GM21529 (cell line): ENCODE results near the gene CST3.
"Not testable (repeated sequence)": the region's sequence is repeated elsewhere in the genome, so short reads cannot be mapped to it uniquely, and the experiment has no call there.

Experiments used
- ATAC-seq: cut with Tn5 transposase; IDR thresholded peaks from one replicate; pipeline ENCODE4 v1.9.1; 2021; ENCODE audit not compliant: unreplicated experiment

CST3 gene, protein sequence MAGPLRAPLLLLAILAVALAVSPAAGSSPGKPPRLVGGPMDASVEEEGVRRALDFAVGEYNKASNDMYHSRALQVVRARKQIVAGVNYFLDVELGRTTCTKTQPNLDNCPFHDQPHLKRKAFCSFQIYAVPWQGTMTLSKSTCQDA

GRCh38 chr20:23637282-23638221 is at the start of gene CST3:
Gene CST3, minus strand, starts transcription at chr20:23637955. Its CDS starts 93 bp downstream, at chr20:23637862.
- ATAC-seq = peak; percentile 56

GRCh38 chr20:23686046-23686750 is 48.4 kb upstream of the CST3 start:
- ATAC-seq = no peak

DNA sequence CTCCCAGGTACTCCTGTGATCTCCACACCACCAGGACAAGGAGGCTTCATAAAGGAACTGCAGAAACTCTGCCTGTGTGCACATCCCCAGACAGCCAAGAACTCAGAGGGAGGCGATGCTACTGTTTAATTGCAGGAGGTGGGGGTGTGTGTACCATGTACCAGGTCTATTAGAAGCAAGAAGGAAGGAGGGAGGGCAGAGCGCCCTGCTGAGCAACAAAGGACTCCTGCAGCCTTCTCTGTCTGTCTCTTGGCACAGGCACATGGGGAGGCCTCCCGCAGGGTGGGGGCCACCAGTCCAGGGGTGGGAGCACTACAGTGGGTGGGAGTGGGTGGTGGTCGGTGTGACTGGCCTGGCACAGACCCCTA is 47.8 kb upstream of the CST3 start:
- ATAC-seq = not testable (repeated sequence)

DNA sequence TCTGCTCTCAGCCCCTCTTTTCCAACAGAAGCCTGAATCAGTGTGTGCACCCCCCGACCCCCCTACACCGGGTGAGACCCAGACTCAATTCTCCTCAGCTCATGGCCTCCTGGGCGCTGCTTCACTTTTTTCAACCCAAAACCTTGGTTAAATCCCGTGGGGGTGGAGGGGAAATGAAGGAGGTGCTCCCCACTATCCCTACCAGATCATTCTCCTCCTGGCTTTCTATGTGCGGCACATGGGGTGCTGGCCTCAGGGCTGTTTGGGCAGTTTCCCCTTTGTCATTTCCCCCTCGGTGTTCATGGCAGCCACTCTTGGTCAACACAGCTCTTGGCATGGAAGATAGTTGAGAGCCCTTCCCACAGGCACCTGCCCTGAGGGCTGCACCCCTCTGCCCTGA is 46.5 kb upstream of the CST3 start:
- ATAC-seq = no peak

DNA sequence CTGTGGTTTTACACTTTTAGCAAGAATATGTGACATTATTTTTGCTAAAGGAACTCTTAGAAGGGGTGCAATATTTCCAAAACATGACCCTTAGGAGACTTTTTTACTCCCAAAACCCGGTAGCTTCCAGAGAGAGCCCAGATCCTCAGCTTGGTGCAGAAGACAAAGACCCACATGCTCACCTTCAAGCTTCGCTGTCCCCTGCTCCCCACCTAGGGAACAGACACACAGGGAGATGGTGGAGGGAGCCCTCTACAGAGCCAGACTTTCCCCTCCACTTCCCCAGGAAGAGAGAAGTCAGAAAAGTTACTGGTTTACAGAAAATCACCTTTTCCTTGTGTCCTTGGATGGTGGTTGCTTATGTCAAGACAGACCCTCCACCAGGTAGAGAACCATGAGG is 46.1 kb upstream of the CST3 start:
- ATAC-seq = no peak

DNA sequence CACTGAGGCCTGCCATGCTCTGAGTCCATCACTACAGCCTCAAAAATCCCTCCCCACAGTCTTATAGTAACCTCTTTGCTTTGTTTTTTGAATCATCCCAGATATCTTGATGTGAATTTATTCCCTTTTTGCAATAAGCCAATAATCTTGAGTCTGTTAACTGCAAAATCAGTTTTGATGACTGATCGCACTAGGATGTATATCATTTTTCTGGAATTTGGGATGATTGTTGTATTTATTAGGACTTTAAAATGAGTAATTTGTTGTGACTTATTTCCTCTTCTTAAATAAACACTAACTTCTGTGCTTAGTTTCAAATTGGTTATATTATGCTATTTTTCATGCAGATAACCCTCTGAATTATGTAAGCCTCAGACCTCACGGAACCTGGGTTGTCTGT is 45.5 kb upstream of the CST3 start:
- ATAC-seq = no peak

DNA sequence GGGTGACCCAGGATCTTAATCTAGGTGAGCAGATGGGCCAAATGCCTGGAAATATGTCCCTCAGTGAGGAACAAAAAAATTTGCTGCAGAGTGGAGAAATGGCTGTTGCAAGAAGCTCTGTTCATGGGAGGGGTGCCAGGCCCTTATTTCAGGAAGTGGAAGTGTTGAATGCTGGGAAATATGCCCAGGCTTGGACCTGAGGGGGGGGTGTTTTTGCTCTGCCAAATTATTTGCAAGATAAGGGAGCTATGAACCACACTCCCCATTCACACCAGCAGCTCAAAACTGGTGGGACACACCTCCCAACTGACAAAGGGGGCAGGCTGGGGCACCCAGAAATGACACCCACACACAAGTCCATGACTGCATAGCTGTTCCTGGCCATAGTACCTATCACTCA is 42.4 kb upstream of the CST3 start:
- no peak for ATAC-seq

DNA sequence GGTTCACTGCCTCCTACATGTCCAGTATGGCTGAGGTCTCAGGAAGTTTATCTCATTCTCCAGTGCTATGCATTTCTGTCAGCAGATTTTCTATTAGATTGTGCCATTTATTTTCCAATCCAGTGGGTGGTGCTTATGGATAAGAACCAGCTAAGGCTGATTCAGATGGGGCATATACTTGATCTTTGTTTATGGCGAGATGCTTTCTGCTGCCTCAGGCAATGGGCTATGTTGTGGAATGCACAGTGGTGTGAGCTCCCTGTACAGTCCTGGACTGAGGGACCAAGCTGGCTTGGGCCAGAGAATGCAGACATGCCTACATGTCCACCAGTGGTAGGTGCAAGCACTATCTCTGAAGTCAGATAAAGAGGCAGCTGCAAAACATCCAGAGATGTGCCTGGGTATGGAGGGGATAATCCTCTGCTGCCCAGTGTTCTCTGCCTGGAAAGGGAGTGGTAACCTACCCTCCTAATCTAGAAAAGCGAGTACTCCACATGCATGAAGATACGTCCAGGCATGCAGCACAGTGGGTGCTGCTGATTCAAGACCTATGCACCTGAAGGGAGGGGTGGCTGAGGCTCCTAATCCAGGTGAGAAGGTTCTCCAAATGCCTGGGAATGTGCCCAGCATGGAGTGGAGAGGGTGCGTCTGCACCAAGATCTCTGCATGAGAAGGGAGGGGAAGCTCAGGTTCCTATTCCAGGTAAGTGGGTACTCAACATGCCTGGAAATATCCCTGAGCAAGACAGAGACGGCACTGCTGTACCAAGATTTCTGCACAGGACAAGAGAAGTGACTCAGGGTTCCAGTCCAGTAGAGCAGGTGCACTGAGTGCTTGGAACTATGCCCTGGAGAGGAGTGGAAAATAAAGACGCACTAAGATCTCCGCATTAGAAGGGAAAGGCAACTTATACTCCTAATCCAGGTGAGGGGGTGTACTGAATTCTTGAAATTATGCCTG is 41.7 kb upstream of the CST3 start:
- no peak for ATAC-seq

- ATAC-seq = no peak
Observed at GRCh38 chr20:23673209-23673608, 35.5 kb upstream of the CST3 start.

GRCh38 chr20:23672158-23672557 is 34.4 kb upstream of the CST3 start:
- no peak for ATAC-seq

GRCh38 chr20:23671479-23671878 is 33.7 kb upstream of the CST3 start:
- ATAC-seq = no peak

GRCh38 chr20:23670361-23670760 is 32.6 kb upstream of the CST3 start:
- no peak for ATAC-seq

DNA sequence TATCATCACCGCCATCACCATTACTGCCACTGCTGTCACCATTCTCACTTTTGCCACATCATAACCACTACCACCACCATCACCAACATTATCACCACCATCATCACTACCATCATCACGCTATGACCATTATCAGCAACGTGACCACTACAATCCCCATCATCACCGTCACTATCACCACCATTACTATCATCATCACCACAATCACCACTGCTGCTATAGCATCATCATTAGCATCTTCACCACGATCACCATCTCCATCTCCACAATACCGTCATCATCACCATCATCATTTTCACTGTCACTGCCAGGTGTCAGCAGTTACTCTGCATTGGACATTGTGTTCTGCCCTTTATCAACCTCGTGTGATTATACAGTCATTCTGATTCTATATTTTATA is 32.1 kb upstream of the CST3 start:
- no peak for ATAC-seq

DNA sequence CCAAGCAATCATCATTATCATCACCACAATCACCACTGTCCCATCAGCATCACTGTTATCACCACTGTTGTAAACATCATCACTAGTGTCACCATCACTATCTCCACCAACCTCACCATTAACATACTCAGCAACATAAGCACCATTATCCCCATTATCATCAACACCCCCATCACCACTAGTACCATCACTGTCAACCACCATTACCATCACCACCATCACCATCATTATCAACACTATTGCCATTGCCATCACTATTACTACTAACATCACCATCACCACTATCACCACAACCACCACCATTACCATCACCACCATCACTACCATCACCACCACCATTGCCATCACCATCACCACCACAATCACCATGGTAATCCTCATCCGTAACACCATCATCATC is 31.6 kb upstream of the CST3 start:
- ATAC-seq = no peak

- ATAC-seq = peak; percentile 69
Observed at GRCh38 chr20:23668477-23668951, 30.8 kb upstream of the CST3 start.

- ATAC-seq = no peak
Observed at GRCh38 chr20:23667666-23668065, 29.9 kb upstream of the CST3 start.

GRCh38 chr20:23666698-23667097 is 28.9 kb upstream of the CST3 start:
- no peak for ATAC-seq

DNA sequence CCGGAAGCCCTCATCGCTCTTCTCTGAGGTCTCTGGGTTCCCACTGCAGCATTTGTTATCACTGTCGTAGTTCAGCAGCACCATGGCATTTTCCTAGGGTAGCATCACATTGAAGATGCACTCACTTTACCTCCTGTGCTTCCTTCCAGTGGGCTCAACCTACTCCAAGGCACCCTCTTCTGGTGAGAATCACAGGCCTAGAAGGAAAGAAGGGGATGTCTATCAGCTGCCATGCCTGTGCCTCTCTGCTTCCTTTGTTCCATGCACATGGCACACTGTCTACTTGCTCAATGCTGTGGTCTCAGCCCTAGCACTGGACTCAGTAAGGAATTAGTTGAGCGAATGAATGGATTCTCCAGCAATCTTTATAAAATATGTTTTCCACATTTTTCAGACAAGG is 28.4 kb upstream of the CST3 start:
- no peak for ATAC-seq

DNA sequence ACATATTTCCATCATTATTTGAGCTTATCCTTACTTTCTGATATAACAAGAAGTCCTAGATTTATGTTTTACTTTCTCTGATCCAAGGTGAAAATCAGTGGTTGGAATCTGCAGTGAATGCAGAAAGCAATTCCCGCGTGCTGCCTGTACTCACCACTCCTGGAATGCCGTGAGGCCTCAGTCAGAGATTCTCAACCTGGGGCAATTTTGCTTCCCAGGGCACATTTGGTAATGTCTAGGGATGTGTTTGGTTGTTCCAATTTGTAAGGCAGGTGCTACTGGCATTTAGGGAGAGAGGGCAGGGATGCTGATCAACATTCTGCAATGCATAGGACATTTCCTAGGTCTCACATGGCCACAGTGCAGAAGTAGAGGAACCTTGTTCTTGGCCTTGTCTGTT is 27.2 kb upstream of the CST3 start:
- ATAC-seq = no peak

DNA sequence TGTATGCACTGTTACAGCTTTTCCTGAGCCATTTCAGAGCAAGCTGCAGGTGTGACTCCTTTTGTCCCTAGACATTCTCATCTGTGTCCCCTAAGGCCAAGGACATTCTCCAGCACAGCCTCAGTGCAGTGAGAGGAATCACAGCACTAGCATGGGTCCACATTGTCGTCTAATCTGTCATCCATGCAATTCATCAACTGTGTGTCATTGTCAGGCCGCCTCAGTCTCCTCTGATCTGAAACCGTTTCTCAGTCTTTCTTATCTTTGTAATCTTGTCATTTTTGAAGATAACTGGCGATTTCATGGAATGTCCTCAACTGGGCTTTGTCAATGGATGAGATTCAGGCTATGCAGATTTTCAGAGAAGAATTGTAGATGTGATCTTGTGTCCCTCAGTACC is 26.3 kb upstream of the CST3 start:
- ATAC-seq = not testable (repeated sequence)

DNA sequence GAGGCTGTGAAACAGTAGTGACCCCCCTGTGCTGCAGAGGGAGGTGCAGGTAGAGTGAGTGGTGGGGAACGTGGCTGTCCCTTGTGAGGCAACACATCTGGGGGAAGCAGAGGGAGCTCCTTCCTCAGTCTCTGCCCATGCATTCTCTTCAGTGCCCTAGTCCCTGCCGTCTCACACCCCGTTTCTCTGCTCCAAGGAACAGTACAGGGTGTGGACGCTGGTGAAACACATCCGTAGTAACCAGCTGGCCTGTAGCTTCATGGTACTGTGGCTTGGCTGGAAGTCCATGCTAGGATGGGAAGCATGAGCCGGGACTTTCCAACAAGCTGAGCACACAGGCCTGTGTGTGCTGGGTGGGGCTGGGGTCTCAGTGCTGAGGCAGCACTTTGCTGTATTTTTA is 25.4 kb upstream of the CST3 start:
- ATAC-seq = no peak
